Measurements from ENCODE around the gene SCAF8. TPM values are rescaled to one million over a fixed set of nuclear protein-coding genes. Genes with fewer than 3 reads are reported as not detected.
A peak's percentile ranks its signal among the peaks of the same experiment; 100 is the strongest.

Gene SCAF8
- total RNA-seq, 4 donors from 2014 or later, result 33.8 to 49.3 (median 41.7) TPM

DNA sequence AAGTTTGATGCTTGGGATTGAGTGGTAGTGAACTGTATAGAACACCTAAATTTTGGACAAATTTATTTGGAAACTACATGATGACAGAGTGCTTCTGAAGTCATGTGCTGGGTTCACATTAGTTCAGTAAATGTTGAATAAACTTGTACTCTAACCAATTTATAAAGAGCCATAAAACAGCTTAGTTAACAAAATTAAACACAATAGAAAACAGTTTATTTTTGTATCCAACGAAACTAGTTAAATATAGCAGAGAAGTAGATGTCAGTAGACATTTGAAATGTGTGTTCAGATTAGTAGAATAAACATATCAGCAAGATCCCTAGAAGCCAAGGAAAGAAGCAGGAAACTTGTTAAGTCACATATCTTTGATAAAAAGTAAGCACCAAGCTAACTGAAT, 32.1 kb downstream of the SCAF8 start:
- H3K4me1 ChIP-seq, result peaks cover 62 to 69% of the 10 kb centered on the region in 2 donors

DNA sequence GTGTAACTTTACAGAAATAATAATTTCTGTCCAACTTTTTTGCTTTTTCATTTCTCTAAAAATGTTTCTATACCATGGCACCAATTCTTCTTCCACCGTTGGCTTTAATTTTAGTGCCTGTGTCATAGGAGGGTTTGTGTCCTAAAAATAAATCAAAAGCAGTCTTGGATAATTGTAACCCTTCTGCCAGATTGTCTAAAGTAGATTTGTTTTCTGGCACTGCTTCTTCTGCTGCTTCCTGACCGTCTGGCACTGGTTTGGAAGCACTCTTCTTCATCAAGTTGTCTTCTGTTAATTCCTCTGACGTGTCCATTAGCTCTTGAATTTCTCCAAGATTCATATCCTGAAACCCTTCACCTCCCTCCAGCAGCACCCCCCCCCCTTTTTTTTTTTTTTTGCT, 33.1 kb downstream of the SCAF8 start:
- intact Hi-C loops (cut with DNase I; ENCODE audit: low total_unique reads) (loop anchor here (5.0 kb wide), 1 partner anchor 34 kb away; the partner anchor contains the start of gene SCAF8), in situ Hi-C loops (cut with MboI; ENCODE audit: low sequenced_read_pairs in 4 of 4) (no loop called here)
- DNase-seq, result no peak
- ATAC-seq, result peak; percentile 87
- no peaks in the 10 kb centered on the region for H3K9me3 ChIP-seq
- H3K4me3 ChIP-seq, result peak overlapping the region in 1 of 4 donors; percentile 10
- peak overlapping the region; percentile 67 to 77 (median 74) for H3K27ac ChIP-seq
- H3K36me3 ChIP-seq, result no peaks in the 10 kb centered on the region
- H3K27me3 ChIP-seq, result no peaks in the 10 kb centered on the region
- TF ChIP-seq POLR2A (IDR thresholded peaks at IDR 0.05) (no peak), CTCF (IDR thresholded peaks at IDR 0.05 in 4 of 5, conservative IDR thresholded peaks at IDR 0.05 in 1 of 5) (no peak)
- peaks cover 64 to 77% of the 10 kb centered on the region in 2 donors for H3K4me1 ChIP-seq

More for the DNA sequence above, 32.1 kb downstream of the SCAF8 start:
- Histone ChIP-seq H3K4me3 (no peak overlapping the region), H3K36me3 (no peaks in the 10 kb centered on the region), H3K27me3 (no peaks in the 10 kb centered on the region), H3K27ac (peak overlapping the region; percentile 67 to 77 (median 74)), H3K9me3 (no peaks in the 10 kb centered on the region)
- ATAC-seq (no peak), DNase-seq (no peak)
- no peak for TF ChIP-seq POLR2A (IDR thresholded peaks at IDR 0.05)
- TF ChIP-seq CTCF (IDR thresholded peaks at IDR 0.05 in 4 of 5, conservative IDR thresholded peaks at IDR 0.05 in 1 of 5), result no peak
- in situ Hi-C loops (cut with MboI; ENCODE audit: low sequenced_read_pairs in 4 of 4) (no loop called here), intact Hi-C loops (cut with DNase I; ENCODE audit: low total_unique reads) (loop anchor here (5.0 kb wide), 1 partner anchor 33 kb away; the partner anchor contains the start of gene SCAF8)

GRCh38 chr6:154767003-154767723, 33.9 kb downstream of the SCAF8 start:
- no peak for DNase-seq
- Histone ChIP-seq H3K9me3 (no peaks in the 10 kb centered on the region), H3K27me3 (no peaks in the 10 kb centered on the region), H3K27ac (peak overlapping the region in 3 of 4 donors; percentile 70 to 77 (median 77)), H3K4me1 (peaks cover 64 to 78% of the 10 kb centered on the region in 2 donors), H3K4me3 (no peak overlapping the region), H3K36me3 (no peaks in the 10 kb centered on the region)
- in situ Hi-C loops (cut with MboI; ENCODE audit: low sequenced_read_pairs in 4 of 4), result no loop called here
- no peak for TF ChIP-seq CTCF (IDR thresholded peaks at IDR 0.05 in 4 of 5, conservative IDR thresholded peaks at IDR 0.05 in 1 of 5)
- no peak for TF ChIP-seq POLR2A (IDR thresholded peaks at IDR 0.05)
- intact Hi-C loops (cut with DNase I; ENCODE audit: low total_unique reads), result loop anchor here (5.0 kb wide), 1 partner anchor 35 kb away; the partner anchor contains the start of gene SCAF8
- peak in 1 of 2 donors; percentile 41 for ATAC-seq

GRCh38 chr6:154768280-154768679, 35.1 kb downstream of the SCAF8 start:
- in situ Hi-C loops (cut with MboI; ENCODE audit: low sequenced_read_pairs in 4 of 4), result no loop called here

More at GRCh38 chr6:154768280-154768679, 35.1 kb downstream of the SCAF8 start:
- Histone ChIP-seq H3K4me1 (peaks cover 62 to 72% of the 10 kb centered on the region in 2 donors), H3K4me3 (no peak overlapping the region), H3K36me3 (no peaks in the 10 kb centered on the region), H3K27ac (peak overlapping the region in 1 of 4 donors; percentile 70), H3K9me3 (no peaks in the 10 kb centered on the region), H3K27me3 (no peaks in the 10 kb centered on the region)
- DNase-seq, result no peak
- no peak for ATAC-seq
- intact Hi-C loops (cut with DNase I; ENCODE audit: low total_unique reads), result loop anchor here (5.0 kb wide), 1 partner anchor 36 kb away; the partner anchor contains the start of gene SCAF8
- TF ChIP-seq CTCF (IDR thresholded peaks at IDR 0.05 in 4 of 5, conservative IDR thresholded peaks at IDR 0.05 in 1 of 5) (no peak), POLR2A (IDR thresholded peaks at IDR 0.05) (no peak)

Measured in gastrocnemius medialis (tissue), 4 donors.